ENCODE measurements around the gene GPRC5C. TPM values are rescaled to one million over a fixed set of nuclear protein-coding genes. Genes with fewer than 3 reads are reported as not detected.

GPRC5C gene
- total RNA-seq, 3 donors from 2014 or later, result 24.3 to 69.2 (median 40.3) TPM

GRCh38 chr17:74435775-74436359 lies 4.0 kb downstream of the GPRC5C start:
- intact Hi-C loops (cut with DNase I; ENCODE audit: low total_unique reads), result no loop called here
- peak overlapping the region in 1 of 2 donors; percentile 7 for H3K27ac ChIP-seq

DNA sequence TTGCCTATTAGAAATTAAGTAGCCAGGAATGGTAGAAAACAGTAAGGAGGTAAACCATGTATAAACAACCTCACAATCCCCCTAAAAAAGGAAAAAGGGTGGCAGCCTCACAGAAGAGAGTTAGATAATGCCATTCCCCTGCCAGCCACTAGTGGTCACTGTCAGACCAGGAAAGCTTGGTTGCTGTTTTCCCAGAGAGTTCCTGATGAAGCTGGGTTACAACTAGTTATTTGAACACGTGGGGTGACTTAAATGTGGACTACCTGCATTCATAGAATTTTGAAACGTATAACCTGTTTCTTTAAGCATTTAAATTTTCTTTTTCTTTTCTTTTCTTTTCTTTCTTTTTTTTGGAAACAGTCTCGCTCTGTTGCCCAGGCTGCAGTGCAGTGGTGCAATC lies 5.8 kb downstream of the GPRC5C start:
- H3K27me3 ChIP-seq, result no peaks in the 10 kb centered on the region
- H3K27ac ChIP-seq, result no peak overlapping the region
- H3K4me1 ChIP-seq, result peaks cover 3 to 6% of the 10 kb centered on the region in 2 donors
- no peak for DNase-seq (ENCODE audit: low spot score in 2 of 2)
- H3K9me3 ChIP-seq, result no peaks in the 10 kb centered on the region
- intact Hi-C loops (cut with DNase I; ENCODE audit: low total_unique reads), result loop anchor here (2.0 kb wide), 1 partner anchor 47 kb away; no protein-coding TSS in a partner anchor
- no peak for TF ChIP-seq POLR2A (IDR thresholded peaks at IDR 0.05)
- TF ChIP-seq, protein P1, sequence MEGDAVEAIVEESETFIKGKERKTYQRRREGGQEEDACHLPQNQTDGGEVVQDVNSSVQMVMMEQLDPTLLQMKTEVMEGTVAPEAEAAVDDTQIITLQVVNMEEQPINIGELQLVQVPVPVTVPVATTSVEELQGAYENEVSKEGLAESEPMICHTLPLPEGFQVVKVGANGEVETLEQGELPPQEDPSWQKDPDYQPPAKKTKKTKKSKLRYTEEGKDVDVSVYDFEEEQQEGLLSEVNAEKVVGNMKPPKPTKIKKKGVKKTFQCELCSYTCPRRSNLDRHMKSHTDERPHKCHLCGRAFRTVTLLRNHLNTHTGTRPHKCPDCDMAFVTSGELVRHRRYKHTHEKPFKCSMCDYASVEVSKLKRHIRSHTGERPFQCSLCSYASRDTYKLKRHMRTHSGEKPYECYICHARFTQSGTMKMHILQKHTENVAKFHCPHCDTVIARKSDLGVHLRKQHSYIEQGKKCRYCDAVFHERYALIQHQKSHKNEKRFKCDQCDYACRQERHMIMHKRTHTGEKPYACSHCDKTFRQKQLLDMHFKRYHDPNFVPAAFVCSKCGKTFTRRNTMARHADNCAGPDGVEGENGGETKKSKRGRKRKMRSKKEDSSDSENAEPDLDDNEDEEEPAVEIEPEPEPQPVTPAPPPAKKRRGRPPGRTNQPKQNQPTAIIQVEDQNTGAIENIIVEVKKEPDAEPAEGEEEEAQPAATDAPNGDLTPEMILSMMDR (IDR thresholded peaks at IDR 0.05), result peak; percentile 11 to 44 (median 44)
- no peak overlapping the region for H3K4me3 ChIP-seq
- no peaks in the 10 kb centered on the region for H3K36me3 ChIP-seq

More at GRCh38 chr17:74435775-74436359, 4.0 kb downstream of the GPRC5C start:
- no peaks in the 10 kb centered on the region for H3K9me3 ChIP-seq
- H3K4me3 ChIP-seq, result no peak overlapping the region
- H3K4me1 ChIP-seq, result no peaks in the 10 kb centered on the region
- no peak for DNase-seq (ENCODE audit: low spot score in 2 of 2)
- H3K27me3 ChIP-seq, result no peaks in the 10 kb centered on the region
- TF ChIP-seq, protein P1 (IDR thresholded peaks at IDR 0.05), result no peak
- TF ChIP-seq POLR2A (IDR thresholded peaks at IDR 0.05) (no peak), POLR2AphosphoS5 (IDR thresholded peaks at IDR 0.05) (no peak)
- H3K36me3 ChIP-seq, result no peaks in the 10 kb centered on the region

- Histone ChIP-seq H3K4me3 (no peak overlapping the region), H3K9me3 (no peaks in the 10 kb centered on the region), H3K36me3 (no peaks in the 10 kb centered on the region), H3K27ac (no peak overlapping the region), H3K27me3 (no peaks in the 10 kb centered on the region), H3K4me1 (peaks cover 9 to 25% of the 10 kb centered on the region in 2 donors)
- intact Hi-C loops (cut with DNase I; ENCODE audit: low total_unique reads), result loop anchor here (2.0 kb wide), 1 partner anchor 49 kb away; no protein-coding TSS in a partner anchor
- TF ChIP-seq, protein P1 (IDR thresholded peaks at IDR 0.05), result no peak
- TF ChIP-seq POLR2AphosphoS5 (IDR thresholded peaks at IDR 0.05) (no peak), POLR2A (IDR thresholded peaks at IDR 0.05) (no peak)
- no peak for DNase-seq (ENCODE audit: low spot score in 2 of 2)
Observed at GRCh38 chr17:74439691-74440567, 8.0 kb downstream of the GPRC5C start.

DNA sequence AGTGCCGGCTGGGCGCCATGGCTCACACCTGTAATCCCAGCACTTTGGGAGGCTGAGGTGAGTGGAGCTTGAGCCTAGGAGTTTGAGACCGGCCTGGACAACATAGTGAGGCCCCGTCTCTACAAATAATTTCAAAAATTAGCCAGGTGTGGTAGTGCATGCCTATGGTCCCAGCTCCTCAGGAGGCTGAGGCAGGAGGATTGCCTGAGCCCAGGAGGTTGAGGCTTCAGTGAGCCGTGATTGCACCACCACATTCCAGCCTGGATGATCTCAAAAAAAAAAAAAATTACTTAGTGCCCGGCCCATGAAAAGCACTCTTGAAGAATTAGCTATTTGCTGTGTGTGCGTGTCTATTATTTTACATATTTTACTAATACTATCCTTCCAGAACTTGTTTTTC lies 9.6 kb downstream of the GPRC5C start:
- peaks cover 9 to 27% of the 10 kb centered on the region in 2 donors for H3K4me1 ChIP-seq
- H3K27ac ChIP-seq, result no peak overlapping the region
- no peaks in the 10 kb centered on the region for H3K36me3 ChIP-seq
- no peaks in the 10 kb centered on the region for H3K27me3 ChIP-seq
- intact Hi-C loops (cut with DNase I; ENCODE audit: low total_unique reads), result no loop called here
- no peak overlapping the region for H3K4me3 ChIP-seq
- H3K9me3 ChIP-seq, result no peaks in the 10 kb centered on the region
- no peak for DNase-seq (ENCODE audit: low spot score in 2 of 2)
- TF ChIP-seq, protein P1 (IDR thresholded peaks at IDR 0.05), result no peak
- TF ChIP-seq POLR2AphosphoS5 (IDR thresholded peaks at IDR 0.05), result no peak
- TF ChIP-seq POLR2A (IDR thresholded peaks at IDR 0.05), result no peak

GRCh38 chr17:74442291-74442669 lies 10.4 kb downstream of the GPRC5C start:
- Histone ChIP-seq H3K27me3 (no peaks in the 10 kb centered on the region), H3K4me1 (peaks cover 9 to 29% of the 10 kb centered on the region in 2 donors), H3K36me3 (no peaks in the 10 kb centered on the region), H3K9me3 (no peaks in the 10 kb centered on the region), H3K4me3 (peak overlapping the region in 1 of 3 donors; percentile 50), H3K27ac (peak overlapping the region; percentile 93 to 95)
- intact Hi-C loops (cut with DNase I; ENCODE audit: low total_unique reads), result no loop called here
- DNase-seq (ENCODE audit: low spot score in 2 of 2), result no peak
- TF ChIP-seq POLR2A (IDR thresholded peaks at IDR 0.05), result no peak
- TF ChIP-seq, protein P1 (IDR thresholded peaks at IDR 0.05), result no peak
- no peak for TF ChIP-seq POLR2AphosphoS5 (IDR thresholded peaks at IDR 0.05)
